ENCODE data around the gene C1S. TPM values are rescaled to one million over a fixed set of nuclear protein-coding genes. Genes with fewer than 3 reads are reported as not detected.
"Not testable (repeated sequence)": the region's sequence is repeated elsewhere in the genome, so short reads cannot be mapped to it uniquely, and the experiment has no call there.

C1S gene
- total RNA-seq, 8 experiments from 2014 or later: 1.3 to 909 (median 17.9) TPM

GRCh38 chr12:7102582-7102981, 42.1 kb downstream of the C1S start:
- Histone ChIP-seq H3K4me3 (no peak overlapping the region), H3K4me1 (replicated peaks in 1 of 2) (peaks cover 0 to 1% of the 10 kb centered on the region in 2 donors), H3K27ac (no peak overlapping the region)
- no peak for ATAC-seq (replicated peaks in 6 of 8)
- WGBS, 10 experiments: 50 to 100% (median 82%) methylated on average over 1 to 3 of the region's 3 CpGs; no CpG with 5 or more reads in 2 of the 10 experiments
- in situ Hi-C loops (cut with MboI; ENCODE audit: low pct_unique_long_range_greater_than_20kb in 2 of 9, low sequenced_read_pairs in 9 of 9, unreplicated experiment in 9 of 9): loop anchor here in 3 of 9 experiments (25.0 kb wide), 2 partner anchors 140 to 165 kb away; partner anchors contain the start of genes ATN1 (in 2 of the 3), C12orf57 (in 2 of the 3), RNU7-1 (in 2 of the 3) and EMG1 (in 1 of the 3)

GRCh38 chr12:7103837-7104584, 43.5 kb downstream of the C1S start:
- in situ Hi-C loops (cut with MboI; ENCODE audit: low pct_unique_long_range_greater_than_20kb in 2 of 9, low sequenced_read_pairs in 9 of 9, unreplicated experiment in 9 of 9): loop anchor here in 3 of 9 experiments (25.0 kb wide), 2 partner anchors 142 to 167 kb away; partner anchors contain the start of genes ATN1 (in 2 of the 3), C12orf57 (in 2 of the 3), RNU7-1 (in 2 of the 3) and EMG1 (in 1 of the 3)
- no peak overlapping the region for H3K27ac ChIP-seq
- H3K4me3 ChIP-seq: no peak overlapping the region
- ATAC-seq (replicated peaks in 6 of 8): no peak
- WGBS, 10 experiments: 68 to 96% (median 89%) methylated on average over 1 to 10 of the region's 14 CpGs; no CpG with 5 or more reads in 1 of the 10 experiments
- H3K4me1 ChIP-seq (replicated peaks in 1 of 2): peaks cover 5 to 12% of the 10 kb centered on the region in 2 donors

- no peak overlapping the region for H3K27ac ChIP-seq
- H3K4me3 ChIP-seq: no peak overlapping the region
- in situ Hi-C loops (cut with MboI; ENCODE audit: low pct_unique_long_range_greater_than_20kb in 2 of 9, low sequenced_read_pairs in 9 of 9, unreplicated experiment in 9 of 9): loop anchor here in 3 of 9 experiments (25.0 kb wide), 2 partner anchors 144 to 169 kb away; partner anchors contain the start of genes ATN1 (in 2 of the 3), C12orf57 (in 2 of the 3), RNU7-1 (in 2 of the 3) and EMG1 (in 1 of the 3)
- WGBS, 10 experiments: 43 to 100% (median 88%) methylated on average over 1 of the region's 1 CpG; no CpG with 5 or more reads in 1 of the 10 experiments
- ATAC-seq (replicated peaks in 6 of 8): no peak
- peaks cover 5 to 12% of the 10 kb centered on the region in 2 donors for H3K4me1 ChIP-seq (replicated peaks in 1 of 2)
Observed at GRCh38 chr12:7106082-7106481, 45.6 kb downstream of the C1S start.

DNA sequence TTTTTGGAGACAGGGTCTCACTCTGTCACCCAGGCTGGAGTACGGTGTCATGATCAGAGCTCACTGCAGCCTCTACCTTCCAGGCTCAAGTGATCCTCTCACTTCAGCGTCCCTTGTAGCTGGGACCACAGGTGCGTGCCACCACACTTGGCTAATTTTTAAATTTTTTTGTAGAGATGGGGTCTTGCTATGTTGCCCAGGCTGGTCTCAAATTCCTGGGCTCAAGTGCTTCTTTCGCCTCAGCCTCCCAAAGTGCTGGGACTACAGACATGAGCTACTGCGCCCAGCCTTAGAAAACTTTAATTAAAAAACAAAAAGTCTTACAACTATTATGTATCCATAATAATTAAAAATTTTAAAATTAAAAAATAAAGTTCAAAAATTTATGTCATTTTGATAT, 46.7 kb downstream of the C1S start:
- H3K4me1 ChIP-seq (replicated peaks in 1 of 2): peaks cover 5 to 12% of the 10 kb centered on the region in 2 donors
- not testable (repeated sequence) for H3K27ac ChIP-seq; ATAC-seq (replicated peaks in 6 of 8); H3K4me3 ChIP-seq
- WGBS, 10 experiments: 88 to 100% (median 98%) methylated on average over 1 to 5 of the region's 5 CpGs
- in situ Hi-C loops (cut with MboI; ENCODE audit: low pct_unique_long_range_greater_than_20kb in 2 of 9, low sequenced_read_pairs in 9 of 9, unreplicated experiment in 9 of 9): loop anchor here in 3 of 9 experiments (25.0 kb wide), 2 partner anchors 145 to 170 kb away; partner anchors contain the start of genes ATN1 (in 2 of the 3), C12orf57 (in 2 of the 3), RNU7-1 (in 2 of the 3) and EMG1 (in 1 of the 3)

- no peak overlapping the region for H3K27ac ChIP-seq
- peaks cover 5 to 12% of the 10 kb centered on the region in 2 donors for H3K4me1 ChIP-seq (replicated peaks in 1 of 2)
- 6 to 83% (median 50%) methylated on average over 2 to 3 of the region's 3 CpGs; no CpG with 5 or more reads in 1 of the 10 experiments for WGBS, 10 experiments
- peak overlapping the region in 4 of 5 donors; percentile 27 to 38 (median 30) for H3K4me3 ChIP-seq
- in situ Hi-C loops (cut with MboI; ENCODE audit: low pct_unique_long_range_greater_than_20kb in 2 of 9, low sequenced_read_pairs in 9 of 9, unreplicated experiment in 9 of 9): loop anchor here in 3 of 9 experiments (25.0 kb wide), 2 partner anchors 145 to 170 kb away; partner anchors contain the start of genes ATN1 (in 2 of the 3), C12orf57 (in 2 of the 3), RNU7-1 (in 2 of the 3) and EMG1 (in 1 of the 3)
- ATAC-seq (replicated peaks in 6 of 8): no peak
Observed at GRCh38 chr12:7107636-7108002, 47.1 kb downstream of the C1S start.

- in situ Hi-C loops (cut with MboI; ENCODE audit: low pct_unique_long_range_greater_than_20kb in 2 of 9, low sequenced_read_pairs in 9 of 9, unreplicated experiment in 9 of 9): loop anchor here in 3 of 9 experiments (25.0 kb wide), 2 partner anchors 146 to 171 kb away; partner anchors contain the start of genes ATN1 (in 2 of the 3), C12orf57 (in 2 of the 3), RNU7-1 (in 2 of the 3) and EMG1 (in 1 of the 3)
Observed at GRCh38 chr12:7108003-7108795, 47.7 kb downstream of the C1S start.

GRCh38 chr12:7108796-7109571, 48.5 kb downstream of the C1S start, which contains the start of gene C1RL:
TSS of gene C1RL (minus strand) at chr12:7109214. CDS start at chr12:7109180, 34 bp downstream.
- peak within 1 kb of the TSS; percentile 22 to 38 (median 30) for H3K4me3 ChIP-seq
- in situ Hi-C loops (cut with MboI; ENCODE audit: low pct_unique_long_range_greater_than_20kb in 2 of 9, low sequenced_read_pairs in 9 of 9, unreplicated experiment in 9 of 9): loop anchor here in 3 of 9 experiments (25.0 kb wide), 2 partner anchors 147 to 172 kb away; partner anchors contain the start of genes ATN1 (in 2 of the 3), C12orf57 (in 2 of the 3), RNU7-1 (in 2 of the 3) and EMG1 (in 1 of the 3)
- peak within 1 kb of the TSS; percentile 34 to 37 for H3K27ac ChIP-seq
- WGBS, 10 experiments: 0 to 22% (median 8%) methylated on average over 2 to 10 of the region's 23 CpGs; no CpG with 5 or more reads in 5 of the 10 experiments
- ATAC-seq (replicated peaks in 6 of 8): peak; percentile 32 to 69 (median 60)
- H3K4me1 ChIP-seq (replicated peaks in 1 of 2): peaks cover 5 to 12% of the 10 kb centered on the region in 2 donors

More at GRCh38 chr12:7108003-7108795, 47.7 kb downstream of the C1S start:
- peak; percentile 74 to 90 (median 84) for ATAC-seq (replicated peaks in 6 of 8)
- Histone ChIP-seq H3K4me1 (replicated peaks in 1 of 2) (peaks cover 5 to 12% of the 10 kb centered on the region in 2 donors), H3K4me3 (peak overlapping the region; percentile 3 to 38 (median 30)), H3K27ac (peak overlapping the region; percentile 34 to 37)
- WGBS, 10 experiments: 0 to 46% (median 5%) methylated on average over 1 to 7 of the region's 30 CpGs; no CpG with 5 or more reads in 4 of the 10 experiments

DNA sequence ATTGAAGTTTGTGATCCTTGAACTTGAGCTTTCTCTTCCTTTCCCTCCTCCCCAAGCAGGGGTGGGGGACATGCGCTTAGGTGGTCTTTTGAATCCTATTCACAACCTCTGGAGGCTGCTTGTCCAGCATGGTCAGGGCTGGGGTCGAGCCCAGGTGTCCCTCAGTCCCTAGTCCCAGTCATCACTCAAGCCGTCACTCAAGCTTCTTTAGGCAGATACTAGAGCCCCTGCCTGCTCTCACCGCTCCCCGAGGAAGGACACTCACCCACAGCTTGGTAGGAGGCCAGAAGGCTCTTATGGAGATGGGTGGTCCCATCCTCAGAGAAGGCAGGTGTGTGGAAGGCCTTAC, 49.0 kb downstream of the C1S start:
- Histone ChIP-seq H3K27ac (no peak overlapping the region), H3K4me3 (no peak overlapping the region), H3K4me1 (replicated peaks in 1 of 2) (peaks cover 5 to 12% of the 10 kb centered on the region in 2 donors)
- WGBS, 10 experiments: 17 to 80% (median 44%) methylated on average over 1 to 2 of the region's 5 CpGs; no CpG with 5 or more reads in 6 of the 10 experiments
- ATAC-seq (replicated peaks in 6 of 8): no peak
- in situ Hi-C loops (cut with MboI; ENCODE audit: low pct_unique_long_range_greater_than_20kb in 2 of 9, low sequenced_read_pairs in 9 of 9, unreplicated experiment in 9 of 9): loop anchor here in 3 of 9 experiments (25.0 kb wide), 2 partner anchors 147 to 172 kb away; partner anchors contain the start of genes ATN1 (in 2 of the 3), C12orf57 (in 2 of the 3), RNU7-1 (in 2 of the 3) and EMG1 (in 1 of the 3)

GRCh38 chr12:7110661-7111060, 50.1 kb downstream of the C1S start:
- in situ Hi-C loops (cut with MboI; ENCODE audit: low pct_unique_long_range_greater_than_20kb in 2 of 9, low sequenced_read_pairs in 9 of 9, unreplicated experiment in 9 of 9): loop anchor here in 3 of 9 experiments (25.0 kb wide), 2 partner anchors 148 to 173 kb away; partner anchors contain the start of genes ATN1 (in 2 of the 3), C12orf57 (in 2 of the 3), RNU7-1 (in 2 of the 3) and EMG1 (in 1 of the 3)
- peaks cover 5 to 12% of the 10 kb centered on the region in 2 donors for H3K4me1 ChIP-seq (replicated peaks in 1 of 2)
- ATAC-seq (replicated peaks in 6 of 8): no peak
- WGBS, 10 experiments: 50 to 100% (median 86%) methylated on average over 1 to 3 of the region's 5 CpGs; no CpG with 5 or more reads in 3 of the 10 experiments
- H3K27ac ChIP-seq: no peak overlapping the region
- H3K4me3 ChIP-seq: no peak overlapping the region

GRCh38 chr12:7112041-7112440, 51.5 kb downstream of the C1S start:
- ATAC-seq (replicated peaks in 6 of 8): no peak
- 30 to 100% (median 83%) methylated on average over 2 to 4 of the region's 4 CpGs; no CpG with 5 or more reads in 3 of the 10 experiments for WGBS, 10 experiments
- in situ Hi-C loops (cut with MboI; ENCODE audit: low pct_unique_long_range_greater_than_20kb in 2 of 9, low sequenced_read_pairs in 9 of 9, unreplicated experiment in 9 of 9): loop anchor here in 3 of 9 experiments (25.0 kb wide), 2 partner anchors 150 to 175 kb away; partner anchors contain the start of genes ATN1 (in 2 of the 3), C12orf57 (in 2 of the 3), RNU7-1 (in 2 of the 3) and EMG1 (in 1 of the 3)

GRCh38 chr12:7113389-7113871, 52.9 kb downstream of the C1S start:
- 0 to 38% (median 4%) methylated on average over 1 to 5 of the region's 5 CpGs; no CpG with 5 or more reads in 2 of the 10 experiments for WGBS, 10 experiments
- in situ Hi-C loops (cut with MboI; ENCODE audit: low pct_unique_long_range_greater_than_20kb in 2 of 9, low sequenced_read_pairs in 9 of 9, unreplicated experiment in 9 of 9): loop anchor here in 3 of 9 experiments (25.0 kb wide), 2 partner anchors 151 to 176 kb away; partner anchors contain the start of genes ATN1 (in 2 of the 3), C12orf57 (in 2 of the 3), RNU7-1 (in 2 of the 3) and EMG1 (in 1 of the 3)
- no peak overlapping the region for H3K4me3 ChIP-seq
- no peak overlapping the region for H3K27ac ChIP-seq
- H3K4me1 ChIP-seq (replicated peaks in 1 of 2): peaks cover 2 to 3% of the 10 kb centered on the region in 2 donors
- peak in 1 of 8 experiments; percentile 5 for ATAC-seq (replicated peaks in 6 of 8)

More at GRCh38 chr12:7112041-7112440, 51.5 kb downstream of the C1S start:
- Histone ChIP-seq H3K4me3 (no peak overlapping the region), H3K4me1 (replicated peaks in 1 of 2) (peaks cover 5 to 12% of the 10 kb centered on the region in 2 donors), H3K27ac (no peak overlapping the region)
